Measurements from ENCODE around the gene CCDC172.

CCDC172 gene

DNA sequence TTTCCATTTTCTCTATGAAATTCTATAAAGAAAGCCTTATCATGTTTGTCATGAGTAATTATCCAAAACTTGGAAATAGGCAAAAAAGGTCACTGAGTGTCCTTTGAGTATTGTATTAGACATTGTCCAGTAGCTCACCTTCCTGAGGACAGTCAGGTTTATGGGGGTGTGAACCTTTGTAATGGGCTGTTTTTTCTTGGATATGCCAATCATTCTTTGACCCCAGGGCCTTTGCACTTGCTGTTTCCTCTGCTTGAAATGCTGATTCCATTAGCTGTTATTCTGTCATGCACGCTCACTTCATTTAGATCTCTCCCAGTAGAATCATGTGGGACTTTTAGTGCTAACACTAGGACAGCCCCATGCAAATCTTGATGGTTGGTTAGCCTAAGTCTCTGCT lies 4.9 kb downstream of the CCDC172 start:
- TF ChIP-seq Cebpa-rat (IDR thresholded peaks at IDR 0.05): no peak

DNA sequence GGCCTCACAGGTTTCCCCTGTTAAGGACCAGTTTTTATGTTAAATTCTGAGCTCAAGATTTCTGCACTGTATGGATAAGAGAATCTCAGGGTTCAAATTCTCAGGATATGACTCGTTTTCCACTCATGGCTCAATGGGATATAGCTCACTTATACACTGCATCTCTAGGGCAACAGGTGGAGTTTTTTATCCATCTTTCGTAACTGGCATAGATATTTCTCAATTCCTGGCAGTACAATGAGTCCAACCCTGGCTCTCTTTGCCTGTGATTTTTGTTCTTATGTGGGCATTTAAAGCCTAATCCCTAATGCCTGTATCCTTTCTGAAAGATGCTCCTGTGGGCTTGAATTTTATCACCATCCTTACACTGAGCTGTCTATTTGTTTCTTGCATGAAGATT lies 7.6 kb downstream of the CCDC172 start:
- Histone ChIP-seq H3K27me3 (no peaks in the 10 kb centered on the region), H3K4me2 (no peak overlapping the region), H3K4me3 (no peak overlapping the region), H3K36me3 (no peaks in the 10 kb centered on the region), H3K9me3 (no peaks in the 10 kb centered on the region), H3K9ac (no peak overlapping the region), H3K27ac (no peak overlapping the region), H3K4me1 (no peaks in the 10 kb centered on the region), H4K20me1 (no peaks in the 10 kb centered on the region)
- TF ChIP-seq Cebpa-rat (IDR thresholded peaks at IDR 0.05): no peak

More for the DNA sequence above, 4.9 kb downstream of the CCDC172 start:
- H3K36me3 ChIP-seq: no peaks in the 10 kb centered on the region
- no peak overlapping the region for H3K4me3 ChIP-seq
- H3K4me1 ChIP-seq: peaks cover 8% of the 10 kb centered on the region
- H3K4me2 ChIP-seq: no peak overlapping the region
- H3K27me3 ChIP-seq: no peaks in the 10 kb centered on the region
- H4K20me1 ChIP-seq: no peaks in the 10 kb centered on the region
- H3K9ac ChIP-seq: no peak overlapping the region
- H3K27ac ChIP-seq: no peak overlapping the region
- no peaks in the 10 kb centered on the region for H3K9me3 ChIP-seq

DNA sequence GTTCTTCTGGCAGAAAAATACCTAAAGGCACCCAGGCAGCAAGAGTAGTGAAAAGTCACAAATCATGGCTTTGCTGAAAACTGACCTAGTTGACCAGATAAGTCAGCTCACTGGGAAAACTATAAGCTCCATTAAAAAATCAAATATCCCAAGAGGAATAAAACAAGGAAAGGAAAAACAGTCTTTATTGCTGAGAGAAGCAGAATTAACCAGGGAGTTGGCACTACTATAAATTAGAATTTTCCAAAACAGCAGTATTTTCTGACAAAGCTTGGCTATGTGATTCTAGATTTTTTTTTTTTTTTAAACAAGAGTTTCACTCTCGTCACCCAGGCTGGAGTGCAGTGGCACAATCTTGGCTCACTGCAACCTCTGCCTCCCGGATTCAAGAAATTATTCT lies 12.6 kb downstream of the CCDC172 start:
- H3K9me3 ChIP-seq: no peaks in the 10 kb centered on the region
- H4K20me1 ChIP-seq: no peaks in the 10 kb centered on the region
- no peak overlapping the region for H3K4me2 ChIP-seq
- no peak overlapping the region for H3K9ac ChIP-seq
- no peaks in the 10 kb centered on the region for H3K27me3 ChIP-seq
- no peak overlapping the region for H3K4me3 ChIP-seq
- no peaks in the 10 kb centered on the region for H3K4me1 ChIP-seq
- H3K27ac ChIP-seq: no peak overlapping the region
- TF ChIP-seq Cebpa-rat (IDR thresholded peaks at IDR 0.05): no peak
- H3K36me3 ChIP-seq: no peaks in the 10 kb centered on the region

DNA sequence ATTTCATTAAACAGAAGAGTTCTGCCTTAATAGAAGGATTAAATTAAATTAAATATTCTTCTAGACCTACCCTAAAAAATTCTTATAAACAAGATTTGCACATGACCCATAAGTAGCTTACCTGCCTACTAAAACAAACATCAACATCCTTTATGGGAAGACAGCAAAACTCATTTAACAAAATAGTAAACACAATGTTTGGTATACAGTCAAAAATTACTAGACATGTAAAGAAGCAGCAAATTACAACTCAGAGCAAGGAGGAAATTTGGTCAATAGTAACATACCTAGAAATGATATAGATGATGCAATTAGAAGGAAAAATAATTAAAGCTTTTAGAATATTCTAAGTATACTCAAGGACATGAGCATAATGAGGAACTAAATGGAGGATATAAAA lies 27.9 kb downstream of the CCDC172 start:
- no peak overlapping the region for H3K9ac ChIP-seq
- no peak overlapping the region for H3K27ac ChIP-seq
- TF ChIP-seq Cebpa-rat (IDR thresholded peaks at IDR 0.05): no peak
- H3K9me3 ChIP-seq: no peaks in the 10 kb centered on the region; the same call in 1 of the 2 replicates
- H3K4me3 ChIP-seq: no peak overlapping the region
- H3K27me3 ChIP-seq: no peaks in the 10 kb centered on the region
- no peaks in the 10 kb centered on the region for H3K4me1 ChIP-seq
- no peak overlapping the region for H3K4me2 ChIP-seq
- H4K20me1 ChIP-seq: no peaks in the 10 kb centered on the region
- H3K36me3 ChIP-seq: no peaks in the 10 kb centered on the region

DNA sequence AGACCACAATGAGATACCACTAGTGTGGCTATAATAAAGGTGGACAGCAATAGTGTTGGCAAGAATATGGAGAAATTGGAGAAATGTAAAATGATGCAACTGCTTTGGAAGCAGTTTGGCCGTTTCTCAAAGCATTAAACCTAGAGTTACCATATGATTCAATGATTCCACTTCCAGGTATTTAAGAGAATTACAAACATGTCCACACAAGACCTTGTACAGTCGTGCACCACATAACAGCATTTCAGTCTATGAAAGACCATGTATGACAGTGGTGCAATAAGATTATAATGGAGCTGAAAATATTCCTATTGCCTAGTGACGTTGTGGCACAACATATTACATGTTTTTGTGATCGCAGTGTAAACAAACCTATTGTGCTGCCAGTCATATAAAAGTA lies 29.6 kb downstream of the CCDC172 start:
- Histone ChIP-seq H4K20me1 (no peaks in the 10 kb centered on the region), H3K9me3 (no peaks in the 10 kb centered on the region; the same call in 1 of the 2 replicates), H3K4me2 (no peak overlapping the region), H3K27ac (no peak overlapping the region), H3K27me3 (no peaks in the 10 kb centered on the region), H3K9ac (no peak overlapping the region), H3K36me3 (no peaks in the 10 kb centered on the region), H3K4me3 (no peak overlapping the region), H3K4me1 (no peaks in the 10 kb centered on the region)
- TF ChIP-seq Cebpa-rat (IDR thresholded peaks at IDR 0.05): no peak

DNA sequence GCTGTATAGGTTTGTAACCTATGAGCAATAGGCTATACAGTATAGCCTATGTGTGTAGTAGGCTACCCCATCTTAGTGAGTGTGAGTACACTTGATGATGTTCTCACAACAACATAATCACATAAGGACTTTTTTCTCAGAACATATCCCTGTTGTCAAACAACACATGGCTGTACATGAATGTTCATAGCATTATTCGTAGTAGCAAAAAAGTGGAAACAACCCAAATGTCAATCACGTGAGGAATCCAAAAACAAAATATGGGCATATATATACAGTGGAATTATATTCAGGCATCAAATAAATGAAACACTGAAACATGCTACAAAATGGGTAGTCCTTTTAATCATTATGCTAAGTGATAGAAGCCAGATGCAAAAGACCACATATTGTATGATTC lies 31.1 kb downstream of the CCDC172 start:
- no peak for TF ChIP-seq Cebpa-rat (IDR thresholded peaks at IDR 0.05)
- no peak overlapping the region for H3K4me3 ChIP-seq
- H3K9me3 ChIP-seq: no peaks in the 10 kb centered on the region; the same call in 1 of the 2 replicates
- H3K36me3 ChIP-seq: no peaks in the 10 kb centered on the region
- H4K20me1 ChIP-seq: no peaks in the 10 kb centered on the region
- H3K4me2 ChIP-seq: no peak overlapping the region
- H3K27ac ChIP-seq: no peak overlapping the region
- H3K27me3 ChIP-seq: no peaks in the 10 kb centered on the region
- no peak overlapping the region for H3K9ac ChIP-seq
- H3K4me1 ChIP-seq: no peaks in the 10 kb centered on the region

DNA sequence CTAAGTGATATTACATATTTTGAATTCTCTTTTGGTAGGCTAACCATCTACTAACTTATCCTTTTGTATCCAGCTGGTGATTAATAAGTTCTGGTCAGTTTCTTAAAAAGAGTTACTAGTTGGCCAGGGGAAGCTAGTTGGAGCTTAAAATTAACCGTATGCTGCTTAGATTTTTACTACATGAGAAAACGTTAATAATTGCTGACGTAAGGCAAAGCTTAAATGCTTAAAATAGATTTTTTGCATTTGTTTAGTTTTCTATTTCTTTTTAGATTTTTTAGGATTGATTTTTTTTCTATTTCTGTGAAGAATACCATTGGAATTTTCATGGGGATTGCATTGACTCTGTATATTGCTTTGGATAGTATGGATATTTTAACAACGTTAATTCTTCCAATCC lies 32.6 kb downstream of the CCDC172 start:
- Histone ChIP-seq H3K4me1 (no peaks in the 10 kb centered on the region), H3K9me3 (no peaks in the 10 kb centered on the region; the same call in 1 of the 2 replicates), H3K9ac (no peak overlapping the region), H3K4me3 (no peak overlapping the region), H3K27ac (no peak overlapping the region), H3K27me3 (no peaks in the 10 kb centered on the region), H3K4me2 (no peak overlapping the region), H4K20me1 (no peaks in the 10 kb centered on the region), H3K36me3 (no peaks in the 10 kb centered on the region)
- no peak for TF ChIP-seq Cebpa-rat (IDR thresholded peaks at IDR 0.05)

DNA sequence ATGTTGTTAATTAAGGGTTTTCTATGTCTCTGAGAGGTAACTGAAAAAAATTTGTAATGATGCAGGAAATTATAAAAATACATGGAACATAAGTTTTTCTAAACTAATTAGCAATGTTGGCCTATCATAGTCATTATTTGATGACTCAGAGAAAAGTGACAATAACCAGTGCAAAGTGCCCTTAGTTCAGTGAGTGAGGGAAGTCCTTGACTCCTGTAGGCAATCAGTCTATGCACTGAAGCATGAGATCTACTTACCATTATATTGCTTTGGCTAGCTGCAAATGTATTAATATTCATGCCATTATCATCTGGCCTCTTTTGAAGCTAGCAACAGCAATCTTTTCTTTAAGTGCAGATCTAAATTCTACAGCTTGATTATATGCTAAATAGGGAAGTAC lies 40.6 kb downstream of the CCDC172 start:
- Histone ChIP-seq H3K9me3 (no peaks in the 10 kb centered on the region), H3K9ac (no peak overlapping the region), H3K27ac (no peak overlapping the region), H3K4me3 (no peak overlapping the region), H3K4me2 (no peak overlapping the region), H3K36me3 (no peaks in the 10 kb centered on the region), H4K20me1 (no peaks in the 10 kb centered on the region), H3K27me3 (no peaks in the 10 kb centered on the region), H3K4me1 (no peaks in the 10 kb centered on the region)
- no peak for TF ChIP-seq Cebpa-rat (IDR thresholded peaks at IDR 0.05)

DNA sequence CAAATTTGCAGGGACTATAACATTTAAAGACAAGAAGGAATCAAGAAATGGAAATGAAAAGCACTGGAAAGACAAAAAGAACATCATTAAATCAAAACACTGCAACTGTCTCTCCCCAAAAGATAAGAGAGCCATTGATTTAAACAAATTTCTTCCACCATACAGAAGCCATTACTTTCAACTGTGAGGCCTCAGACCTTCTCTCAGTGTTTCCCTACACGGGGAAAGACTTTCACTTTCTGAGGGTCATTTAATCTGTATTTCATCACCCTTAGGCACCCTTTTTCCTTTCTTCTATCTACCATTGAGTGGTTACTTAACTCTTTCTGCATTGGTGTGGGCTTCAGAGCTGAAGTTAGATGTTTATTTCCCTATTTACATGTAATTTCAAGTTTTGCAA lies 47.5 kb downstream of the CCDC172 start:
- H3K4me3 ChIP-seq: no peak overlapping the region
- no peaks in the 10 kb centered on the region for H3K9me3 ChIP-seq
- no peaks in the 10 kb centered on the region for H4K20me1 ChIP-seq
- no peak overlapping the region for H3K9ac ChIP-seq
- H3K27ac ChIP-seq: no peak overlapping the region
- H3K4me1 ChIP-seq: no peaks in the 10 kb centered on the region
- TF ChIP-seq Cebpa-rat (IDR thresholded peaks at IDR 0.05): no peak
- H3K36me3 ChIP-seq: no peaks in the 10 kb centered on the region
- H3K4me2 ChIP-seq: no peak overlapping the region
- H3K27me3 ChIP-seq: no peaks in the 10 kb centered on the region

DNA sequence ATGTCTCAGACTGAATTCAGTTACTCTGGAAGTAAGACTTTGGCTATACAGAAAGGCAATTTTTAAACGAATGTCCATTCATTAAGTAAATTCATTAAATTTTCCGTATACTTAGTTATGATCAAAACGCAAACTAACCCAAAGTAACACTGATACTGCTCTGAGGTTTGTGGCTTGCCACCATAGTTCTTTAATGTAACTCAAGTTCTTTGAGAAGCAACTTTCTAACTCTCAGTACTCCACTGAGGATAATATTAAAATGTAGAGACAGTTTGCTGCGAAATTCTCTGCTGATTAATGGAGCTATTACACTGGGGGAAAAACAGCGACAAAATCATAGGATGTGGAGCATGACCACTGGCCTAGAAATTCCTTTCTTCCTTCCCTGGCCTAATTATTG lies 58.0 kb downstream of the CCDC172 start:
- Histone ChIP-seq H4K20me1 (no peaks in the 10 kb centered on the region), H3K9ac (no peak overlapping the region), H3K4me1 (no peaks in the 10 kb centered on the region), H3K27ac (no peak overlapping the region), H3K36me3 (no peaks in the 10 kb centered on the region), H3K4me3 (no peak overlapping the region), H3K27me3 (no peaks in the 10 kb centered on the region), H3K9me3 (no peaks in the 10 kb centered on the region), H3K4me2 (no peak overlapping the region)
- no peak for TF ChIP-seq Cebpa-rat (IDR thresholded peaks at IDR 0.05)

DNA sequence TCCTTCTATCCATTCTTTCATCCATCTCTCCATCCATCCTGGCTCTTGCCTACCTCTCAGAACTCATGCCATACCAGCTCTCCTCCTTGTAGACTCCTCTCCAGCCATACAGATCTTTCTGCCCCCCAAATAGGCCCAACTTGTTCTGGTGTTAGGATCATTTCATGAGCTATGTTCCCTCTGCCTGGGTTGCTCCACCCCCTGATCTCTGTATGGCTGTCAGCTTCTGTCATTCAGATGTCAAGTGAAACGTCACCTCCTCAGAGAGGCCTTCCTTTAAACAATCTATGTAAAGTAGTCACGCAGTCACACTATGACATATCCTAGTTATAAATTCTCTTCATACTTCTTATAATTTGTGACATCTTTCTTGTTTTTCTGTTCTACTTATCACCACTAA lies 61.1 kb downstream of the CCDC172 start:
- Histone ChIP-seq H4K20me1 (no peaks in the 10 kb centered on the region), H3K27me3 (no peaks in the 10 kb centered on the region), H3K4me3 (no peak overlapping the region), H3K36me3 (no peaks in the 10 kb centered on the region), H3K9ac (no peak overlapping the region), H3K4me1 (no peaks in the 10 kb centered on the region), H3K9me3 (no peaks in the 10 kb centered on the region), H3K4me2 (no peak overlapping the region), H3K27ac (no peak overlapping the region)
- no peak for TF ChIP-seq Cebpa-rat (IDR thresholded peaks at IDR 0.05)
